Ecto neural progenitor cell (in vitro differentiated cells): ENCODE results near the gene CTSO.
"Not testable (repeated sequence)": the region's sequence is repeated elsewhere in the genome, so short reads cannot be mapped to it uniquely, and the experiment has no call there.

Experiments
- DNase-seq: peaks from one replicate; pipeline ENCODE4 v3.0.0-alpha.2; 2018; ENCODE audit warnings: low spot score

CTSO gene

GRCh38 chr4:155907556-155907955 is 46.1 kb downstream of the CTSO start:
- DNase-seq = no peak

DNA sequence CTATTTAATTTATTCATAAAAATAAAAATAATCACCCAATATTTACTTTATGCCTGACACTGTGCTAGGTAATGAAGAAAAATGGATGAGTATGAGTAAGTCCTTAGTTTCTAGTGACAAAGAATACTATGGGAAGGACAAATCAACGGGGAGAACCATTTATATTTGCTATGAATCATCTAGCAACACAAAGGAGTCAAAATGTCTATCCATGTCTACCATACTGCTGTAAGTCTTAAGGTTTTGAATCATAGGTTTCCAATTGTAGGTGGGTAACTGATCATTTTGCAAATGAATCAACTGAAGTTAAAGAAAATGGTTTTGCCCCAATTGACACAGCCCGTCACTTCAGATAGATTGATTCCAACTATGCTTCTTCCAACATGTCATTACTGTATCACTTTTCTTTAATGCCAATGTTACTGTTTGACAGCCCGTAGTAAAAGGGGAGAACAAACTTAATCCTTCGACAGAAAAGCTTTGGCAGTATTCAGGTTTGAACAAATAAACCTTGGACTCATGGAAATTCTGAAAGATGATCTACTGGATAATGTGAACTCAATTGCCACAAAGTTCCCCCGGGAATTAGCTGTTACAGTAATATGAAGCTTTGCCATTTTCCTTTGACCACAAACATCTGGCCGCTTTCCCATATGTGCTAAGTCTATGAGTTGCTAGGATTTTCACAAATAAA is 47.0 kb downstream of the CTSO start:
- DNase-seq = no peak

GRCh38 chr4:155904331-155904730 is 49.3 kb downstream of the CTSO start:
- no peak for DNase-seq

DNA sequence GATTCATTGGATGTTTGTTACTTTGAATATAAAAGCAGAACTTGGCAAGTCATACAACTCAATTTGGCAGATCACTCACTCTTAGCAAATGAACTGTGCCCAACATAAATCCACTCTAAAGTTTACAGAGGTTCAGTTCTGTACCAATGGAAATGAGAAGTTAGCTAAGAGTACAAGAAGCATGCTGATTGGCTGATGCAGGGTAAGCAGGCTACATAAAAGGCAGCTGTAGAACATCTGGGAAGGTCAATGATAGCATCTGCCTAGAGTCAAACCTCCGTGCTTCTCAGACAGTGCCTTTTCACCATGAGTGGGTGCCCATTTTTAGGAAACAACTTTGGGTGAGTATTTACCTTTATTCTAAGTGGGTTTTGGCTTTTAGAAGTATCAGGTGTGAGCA is 50.2 kb downstream of the CTSO start, which contains the start of gene TDO2:
Gene TDO2 (plus strand): TSS at position 244 of the 400 bp plus-strand sequence. CDS start 63 bp downstream, at position 307.
- no peak for DNase-seq

- DNase-seq = no peak
Measured at GRCh38 chr4:155901013-155901412, 52.7 kb downstream of the CTSO start.

DNA sequence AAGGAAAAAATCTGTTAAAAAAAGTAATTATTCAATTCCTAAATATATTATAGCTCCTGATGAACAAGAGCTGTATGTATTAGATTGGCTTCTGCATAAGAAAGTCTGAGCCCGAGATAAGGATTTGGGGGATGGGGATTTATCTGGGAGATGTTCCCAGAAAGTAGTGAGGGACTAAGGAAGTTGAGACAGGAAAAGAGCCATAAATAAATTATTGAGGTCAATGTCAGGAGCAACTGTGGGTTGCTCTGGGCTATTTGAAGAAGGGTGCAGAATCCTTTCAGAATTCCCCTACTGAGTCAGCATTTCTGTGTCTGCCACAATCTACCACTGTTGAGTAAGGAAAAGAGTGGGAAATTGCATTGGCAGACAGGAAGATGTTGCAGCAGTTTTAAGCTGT is 53.3 kb downstream of the CTSO start:
- no peak for DNase-seq

DNA sequence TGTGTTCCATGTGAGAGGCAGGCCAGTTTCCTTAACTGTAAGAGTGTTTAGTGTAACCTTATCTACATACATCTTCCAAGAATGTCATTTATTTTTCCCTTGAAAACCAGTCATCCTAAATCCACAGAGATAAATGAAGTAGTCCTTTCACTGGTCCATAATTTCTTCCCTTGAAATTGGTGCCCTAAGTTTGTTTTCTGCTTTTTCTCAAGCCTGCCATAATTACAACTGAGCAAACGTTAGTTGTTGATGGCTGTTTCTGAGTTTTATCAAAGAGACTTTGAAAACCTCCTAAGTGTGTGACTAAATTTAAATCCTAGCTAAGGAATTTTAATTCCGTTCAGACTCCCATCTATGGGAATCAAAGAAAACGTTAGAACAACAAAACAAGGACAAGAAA is 53.8 kb downstream of the CTSO start:
- DNase-seq = no peak

DNA sequence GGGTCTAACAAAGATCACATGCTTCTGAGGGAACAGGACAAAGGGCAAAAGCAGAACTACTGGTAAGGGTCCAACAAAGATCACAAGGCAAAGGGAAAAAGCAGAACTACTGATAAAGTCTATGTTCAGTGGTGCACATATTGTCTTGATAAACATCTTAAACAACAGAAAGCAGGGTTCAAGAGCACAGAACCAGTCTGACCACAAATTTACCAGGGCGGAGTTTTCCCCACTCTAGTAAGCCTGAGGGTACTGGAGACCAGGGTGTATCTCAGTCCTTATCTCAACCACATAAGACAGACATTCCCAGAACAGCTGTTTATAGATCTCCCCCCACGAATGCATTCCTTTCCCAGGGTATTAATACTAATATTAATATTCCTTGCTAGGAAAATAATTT is 55.3 kb downstream of the CTSO start:
- not testable (repeated sequence) for DNase-seq

GRCh38 chr4:155891058-155891457 is 62.6 kb downstream of the CTSO start:
- DNase-seq = no peak

- DNase-seq = no peak
Measured at GRCh38 chr4:155889946-155890345, 63.7 kb downstream of the CTSO start.

DNA sequence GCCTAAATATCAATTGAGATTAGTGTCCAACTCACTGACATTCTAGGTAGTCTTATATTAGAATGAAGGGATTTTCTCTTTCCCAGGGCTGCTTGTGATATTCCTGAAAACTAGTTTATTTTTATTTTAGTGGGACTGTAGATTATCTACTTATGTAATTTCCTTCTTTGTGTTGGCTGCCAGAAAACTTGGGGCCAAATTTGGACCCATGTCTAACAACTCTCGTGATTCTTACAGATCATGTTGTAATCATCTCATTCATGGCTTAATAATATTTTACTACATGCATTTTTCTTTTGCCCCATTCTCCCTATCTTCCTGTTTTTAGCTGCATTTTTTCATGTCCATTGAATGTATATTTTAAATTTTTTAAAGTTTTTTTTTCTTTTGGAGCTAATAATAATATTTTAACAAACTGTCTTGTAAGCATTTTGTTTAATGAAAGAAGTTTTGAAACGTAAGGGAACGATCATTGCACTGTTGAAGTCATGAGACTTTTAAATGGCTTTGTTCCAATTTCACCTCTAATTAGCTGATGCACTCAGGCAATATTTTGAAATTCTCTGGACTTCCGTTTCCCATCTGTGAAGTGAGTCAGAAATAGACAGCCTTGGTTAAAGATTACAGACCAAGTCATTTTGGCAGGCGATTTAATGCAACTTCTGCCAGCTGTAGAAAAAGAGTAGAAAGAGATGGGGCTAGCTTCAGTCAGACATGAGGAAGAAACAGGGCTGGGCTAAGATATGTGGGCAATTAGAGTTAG is 64.5 kb downstream of the CTSO start:
- no peak for DNase-seq

DNA sequence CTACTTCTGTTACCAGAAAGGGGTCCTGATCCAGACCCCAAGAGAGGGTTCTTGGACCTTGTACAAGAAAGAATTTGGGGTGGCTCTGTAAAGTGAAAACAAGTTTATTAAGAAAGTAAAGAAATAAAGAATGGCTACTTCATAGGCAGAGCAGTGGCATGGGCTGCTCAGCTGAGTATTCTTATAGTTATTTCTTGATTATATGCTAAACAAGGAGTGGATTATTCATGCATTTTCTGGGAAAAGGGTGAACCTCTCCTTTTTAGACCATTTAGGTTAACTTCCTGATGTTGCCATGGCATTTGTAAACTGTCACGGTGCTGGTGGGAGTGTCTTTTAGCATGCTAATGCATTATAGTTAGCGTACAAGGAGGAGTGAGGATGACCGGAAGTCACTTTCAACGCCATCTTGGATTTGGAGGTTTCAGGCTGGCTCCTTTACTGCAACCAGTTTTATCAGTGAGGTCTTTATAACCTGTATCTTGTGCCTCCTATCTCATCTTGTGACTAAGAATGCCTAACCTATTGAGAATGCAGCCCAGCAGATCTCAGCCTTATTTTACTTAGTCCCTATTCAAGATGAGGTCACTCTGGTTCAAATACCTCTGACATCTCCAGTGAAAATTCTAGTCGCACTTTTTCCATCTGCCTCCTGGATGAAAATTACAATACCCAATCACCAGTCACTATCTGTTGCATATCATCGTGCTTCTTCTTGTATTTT is 65.7 kb downstream of the CTSO start:
- no peak for DNase-seq

DNA sequence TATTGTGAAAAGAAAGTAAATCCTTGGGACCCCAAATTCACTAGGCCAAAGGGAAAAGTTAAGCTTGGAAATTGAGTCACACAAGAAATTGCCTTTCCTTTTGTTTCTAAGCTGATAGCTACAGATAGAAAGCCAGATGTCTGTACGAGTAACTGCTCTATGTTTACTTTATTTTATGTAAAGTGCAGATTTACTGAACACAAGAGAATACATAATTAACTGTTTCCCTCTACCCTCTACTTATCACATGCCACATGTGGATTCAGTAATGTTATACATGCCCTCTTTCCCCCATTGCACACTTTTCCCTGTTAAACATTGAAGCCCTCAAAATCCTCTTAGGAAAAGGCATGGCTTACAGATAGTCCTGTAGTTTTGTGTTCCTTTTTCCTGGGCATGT is 66.6 kb downstream of the CTSO start:
- no peak for DNase-seq

GRCh38 chr4:155885666-155886065 is 68.0 kb downstream of the CTSO start:
- DNase-seq = no peak

DNA sequence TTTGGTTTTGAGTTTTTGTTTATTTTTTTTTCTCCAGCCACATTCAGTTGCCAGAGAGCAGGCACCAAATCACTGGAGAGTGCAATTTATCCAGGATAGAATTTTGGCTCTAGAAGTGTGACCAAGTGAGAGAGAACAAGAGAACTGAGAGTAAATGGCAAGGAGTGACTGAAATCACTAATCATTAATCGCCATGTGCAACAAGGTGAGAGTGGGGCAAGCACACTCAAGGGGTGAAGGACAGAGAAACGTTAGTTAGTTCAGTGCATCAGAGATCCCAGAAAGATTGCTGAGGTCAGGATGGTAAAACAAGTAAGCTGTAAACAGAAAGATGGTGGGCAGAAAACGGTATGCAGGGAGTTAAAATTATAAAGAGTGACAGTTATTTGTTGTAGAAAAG is 69.8 kb downstream of the CTSO start:
- DNase-seq = no peak

DNA sequence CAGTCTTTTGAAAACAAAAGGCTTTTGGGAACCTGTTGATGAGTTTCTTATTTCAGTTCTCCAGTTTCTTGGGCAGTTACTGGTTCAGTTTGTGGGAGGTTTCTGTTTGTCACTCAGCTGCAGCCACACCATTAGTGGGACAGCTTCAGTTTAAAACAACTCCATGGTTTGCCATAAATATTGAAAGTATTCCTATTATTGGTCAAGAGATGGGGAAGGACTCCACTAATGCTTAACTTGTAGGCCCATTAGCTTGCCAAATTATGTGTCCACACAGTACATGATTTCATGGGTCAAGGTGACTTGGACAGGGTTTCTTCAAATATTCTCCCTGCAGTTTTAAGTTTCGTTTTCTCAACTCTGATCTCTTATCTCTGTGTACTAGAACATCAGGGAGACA is 72.1 kb downstream of the CTSO start:
- DNase-seq = no peak

DNA sequence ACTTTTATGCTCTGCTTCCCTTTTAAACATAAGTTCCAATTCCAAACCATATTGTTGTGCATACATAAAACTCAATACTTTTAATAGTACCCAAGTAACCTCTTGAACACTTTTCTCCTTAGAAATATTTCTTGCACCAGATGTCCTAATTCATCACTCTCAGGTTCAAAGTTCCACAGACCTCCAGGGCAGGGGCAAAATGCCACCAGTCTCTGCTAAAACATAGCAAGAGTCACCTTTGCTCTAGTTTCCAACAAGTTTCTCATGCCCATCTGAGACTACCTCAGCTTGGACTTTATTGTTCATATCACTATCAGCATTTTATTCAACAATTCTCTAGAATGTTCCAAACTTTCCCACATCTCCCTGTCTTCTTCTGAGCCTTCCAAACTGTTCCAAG is 73.9 kb downstream of the CTSO start:
- DNase-seq = no peak

GRCh38 chr4:155878611-155879010 is 75.1 kb downstream of the CTSO start:
- DNase-seq = no peak

GRCh38 chr4:155877971-155878370 is 75.7 kb downstream of the CTSO start:
- DNase-seq = no peak

DNA sequence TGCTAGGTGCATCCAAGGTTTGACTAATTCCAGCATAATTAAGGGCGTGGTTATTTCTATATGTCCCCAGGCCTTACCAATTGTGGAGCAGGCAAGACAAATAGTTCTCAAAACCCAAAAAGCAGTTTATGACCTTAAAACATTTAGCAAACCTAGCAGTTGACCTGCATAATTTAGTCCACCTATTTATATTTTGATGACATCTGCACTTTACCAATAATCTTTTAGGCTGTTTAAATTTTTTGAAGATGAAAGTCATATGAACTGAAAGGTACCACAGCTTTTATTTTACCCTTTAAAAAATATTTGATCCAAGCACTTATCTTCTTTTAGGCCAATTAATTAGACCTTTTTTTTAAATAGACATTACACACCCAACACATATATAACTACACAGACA is 77.8 kb downstream of the CTSO start:
- no peak for DNase-seq
